Cardiac fibroblast (primary cell): Measurements from ENCODE around the gene SEPSECS.

Source experiments
- DNase-seq, 2 donors: peaks; one replicate each; pipeline versions ENCODE4 v3.0.0 to v3.0.0-alpha.2; 2010; ENCODE audit warnings: low read depth in 2 of 2
- H3K4me3 ChIP-seq, 2 donors: replicated peaks in 1 of 2; 1 replicate in 1 of 2; 2 replicates in 1 of 2; pipeline ENCODE4 v1.5.1; 2011; ENCODE audit warnings: low read depth in 2 of 2, low read length in 2 of 2, mild to moderate bottlenecking in 2 of 2, moderate library complexity in 1 of 2
- CTCF ChIP-seq: IDR thresholded peaks from one replicate; pipeline ENCODE4 v1.5.1; 2011; ENCODE audit warnings: low read depth, mild to moderate bottlenecking, low read length, inconsistent platforms

The SEPSECS gene

DNA sequence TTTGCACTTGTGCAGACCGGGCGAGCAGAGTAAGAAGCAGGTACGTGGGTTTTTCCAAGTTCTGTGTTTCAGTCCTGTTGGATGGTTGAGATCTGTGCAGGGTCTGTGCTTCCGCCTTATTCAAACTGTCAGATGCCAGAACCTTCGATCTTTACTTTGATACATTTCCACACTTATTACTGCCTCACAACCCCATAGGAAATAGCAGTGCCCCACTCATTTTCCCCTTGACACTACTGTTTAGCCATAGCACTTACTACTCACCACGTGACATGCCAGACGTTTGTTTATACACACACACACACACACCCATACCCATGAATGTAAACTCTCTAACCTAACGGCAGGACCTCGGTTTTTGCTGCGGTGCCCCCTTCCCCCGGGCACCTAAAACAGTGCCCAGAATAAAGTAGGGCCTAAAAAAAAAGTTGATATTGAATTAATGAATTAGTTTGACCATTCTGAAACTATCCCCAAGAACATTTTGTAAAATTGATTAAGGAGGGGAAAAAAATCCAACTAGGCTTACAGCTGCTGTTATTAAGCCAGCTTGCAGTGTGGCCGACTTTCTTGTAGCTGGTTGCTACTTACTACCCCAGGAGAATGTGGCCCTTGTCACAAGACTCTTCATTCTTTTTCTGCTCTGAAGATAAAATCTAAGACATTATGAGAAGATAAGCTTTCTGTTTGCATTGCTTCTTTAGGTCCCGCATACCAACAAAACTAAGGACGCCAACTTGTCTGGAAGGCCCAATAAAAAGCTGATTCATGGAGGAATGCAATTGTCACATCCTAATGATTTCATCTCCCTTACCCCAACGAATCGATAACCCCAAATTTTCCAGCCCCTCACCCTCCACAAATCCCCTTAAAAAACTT lies 704 bp upstream of the SEPSECS start:
- peak overlapping the region; percentile 83 to 85 for H3K4me3 ChIP-seq
- no peak for DNase-seq
- no peak for TF ChIP-seq CTCF

DNA sequence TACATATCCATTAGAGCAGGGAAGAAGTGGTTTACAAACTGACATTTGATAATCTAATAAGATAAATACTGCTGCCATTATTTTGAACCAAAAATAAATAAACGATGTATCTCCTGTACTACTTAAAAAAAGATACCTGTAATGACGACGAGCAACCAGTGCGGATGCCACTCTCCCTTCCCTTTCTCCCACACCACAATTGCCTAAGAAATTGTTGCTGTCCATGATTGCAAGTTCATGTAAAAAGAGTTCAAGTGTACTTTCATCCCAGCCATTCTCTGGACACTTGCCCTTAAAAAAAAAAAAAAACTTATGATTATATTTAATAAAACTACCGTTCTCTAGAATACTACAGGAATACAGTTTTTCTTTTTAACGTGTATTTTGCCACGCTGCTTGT lies 1.4 kb downstream of the SEPSECS start:
- no peak for TF ChIP-seq CTCF
- H3K4me3 ChIP-seq, result no peak overlapping the region
- DNase-seq, result no peak

DNA sequence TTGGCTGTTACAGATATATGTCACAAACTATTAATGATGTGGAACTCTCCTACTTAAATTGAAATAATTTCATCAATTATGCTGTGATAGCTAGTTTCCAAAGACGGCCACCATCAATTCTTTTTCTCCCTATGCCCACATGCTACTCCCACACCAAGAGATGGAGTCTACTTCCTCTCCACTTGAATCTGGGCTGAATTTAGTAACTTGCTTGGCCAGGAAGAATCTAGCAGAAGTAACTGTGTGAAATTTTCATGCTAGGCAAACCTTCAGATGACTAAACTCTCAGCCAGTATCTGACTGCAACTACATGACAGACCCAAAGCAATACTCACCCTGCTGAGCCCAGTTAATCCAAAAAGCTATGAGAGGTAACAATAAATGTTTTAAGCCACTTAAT lies 3.2 kb downstream of the SEPSECS start:
- no peak overlapping the region for H3K4me3 ChIP-seq
- DNase-seq, result no peak
- no peak for TF ChIP-seq CTCF

- TF ChIP-seq CTCF, result no peak
- DNase-seq, result no peak
- H3K4me3 ChIP-seq, result no peak overlapping the region
Observed at GRCh38 chr4:25155947-25156346, 4.3 kb downstream of the SEPSECS start.

GRCh38 chr4:25154594-25155265 lies 5.5 kb downstream of the SEPSECS start:
- DNase-seq, result no peak
- H3K4me3 ChIP-seq, result no peak overlapping the region
- no peak for TF ChIP-seq CTCF

- no peak for DNase-seq
- no peak for TF ChIP-seq CTCF
- no peak overlapping the region for H3K4me3 ChIP-seq
Observed at GRCh38 chr4:25146076-25146475, 14.2 kb downstream of the SEPSECS start.
